Pancreas (tissue), 10 donors: ENCODE results near the gene IFI44L. TPM values are rescaled to one million over a fixed set of nuclear protein-coding genes. Genes with fewer than 3 reads are reported as not detected.

Source experiments
- ATAC-seq, 4 donors: fragments of 200-7000 bp; cut with Tn5 transposase; one replicate each; pipeline versions ENCODE4 v1.8.0 to v1.9.1; 2020; ENCODE audit warnings: mild to moderate bottlenecking in 4 of 4, moderate library complexity in 4 of 4
- DNase-seq, 6 donors: peaks; one replicate each; pipeline ENCODE4 v3.0.0-alpha.2; 2020
- FAIRE-seq: peaks from 2 replicates; lab custom pipeline; 2012; peaks lifted over from hg19 to GRCh38; lab: Jason Lieb, UNC
- H3K27ac ChIP-seq, 4 donors: fragments of 200-600 bp; sonication (generic); 1 replicate in 3 of 4; 2 replicates in 1 of 4; pipeline versions ENCODE4 v1.5.0 to v1.8.0; 2020
- H3K27me3 ChIP-seq, 4 donors: fragments of 200-600 bp; one replicate each; pipeline ENCODE4 v1.8.0; 2021
- H3K36me3 ChIP-seq, 3 donors: fragments of 200-600 bp; sonication (generic) in 1 of 3; one replicate each; pipeline versions ENCODE4 v1.5.0 to v1.8.0; 2020 to 2021
- H3K4me1 ChIP-seq, 3 donors: fragments of 200-600 bp; one replicate each; pipeline ENCODE4 v1.8.0; 2021
- H3K4me3 ChIP-seq, 4 donors: fragments of 200-600 bp; sonication (generic) in 2 of 4; one replicate each; pipeline versions ENCODE4 v1.5.0 to v1.8.0; 2020 to 2021
- H3K9me3 ChIP-seq, 4 donors: fragments of 200-600 bp; one replicate each; pipeline ENCODE4 v1.8.0; 2021
- CTCF ChIP-seq, 4 donors: fragments of 200-600 bp; sonication (generic) in 3 of 4; IDR thresholded peaks; one replicate each; pipeline versions ENCODE4 v1.5.0 to v1.8.0; 2021; ENCODE audit warnings: antibody characterized with exemption in 4 of 4
- WGBS, 2 donors: extraction: QIAGEN DNeasy Blood & Tissue Kit; methylation state at CpG; one replicate each; pipeline ENCODE4 v1.1.7; 2013; 5-methylcytosine and 5-hydroxymethylcytosine counted together
- intact Hi-C, 3 donors: fragments of 100-400 bp; cut with DNase I; formaldehyde crosslinking; loops; one replicate each; pipeline versions ENCODE4 v1.11.1 to v1.14.2; 2022
- polyA plus RNA-seq, 2 donors: library from polyadenylated mRNA; stranded (reverse); fragments of 200-250 nt; gene quantifications; one replicate each; pipeline ENCODE4 v1.2.3, GENCODE V29; 2013
- total RNA-seq, 6 donors: library from RNA; stranded (reverse); fragmentation: NEBNext Ultra II Directional in 4 of 6; extraction: Animal tissue kit (Norgen Biotek cat#: 25700) in 4 of 6; gene quantifications; one replicate each; pipeline versions ENCODE4 v1.2.1 to v1.2.4, GENCODE V29; 2021 to 2023
- donor health status: healthy with polysubstance abuse.
- donor health status: DM: no; HTN: no; CAD: no; lungs with moderate emphysema.
- donor health status: DM: no; HTN: no; CAD: no.
- donor health status: control.
- donor health status: control.
- donor health status: Bipolar disorder and iron deficiency.
- donor health status: DM: yes; HTN: yes; CAD: no.
- donor health status: DM: no; HTN: no; CAD: no.
- donor health status: DM: no; HTN: no; CAD: no.
- donor health status: DM: yes; HTN: yes; CAD: no.

IFI44L gene
- total and polyA plus RNA-seq, 8 donors: 0.38 to 3.9 (median 1.4) TPM

GRCh38 chr1:78681265-78681664 is 61.0 kb downstream of the IFI44L start:
- no peaks in the 10 kb centered on the region for H3K36me3 ChIP-seq
- H3K27me3 ChIP-seq: no peaks in the 10 kb centered on the region
- no peaks in the 10 kb centered on the region for H3K4me1 ChIP-seq
- FAIRE-seq (no peak), ATAC-seq (no peak), DNase-seq (no peak)
- no peak overlapping the region for H3K4me3 ChIP-seq
- no peak overlapping the region for H3K27ac ChIP-seq
- intact Hi-C loops: loop anchor here in 1 of 3 donors (10.0 kb wide), 1 partner anchor 536 kb away; no protein-coding TSS in a partner anchor
- TF ChIP-seq CTCF (IDR thresholded peaks at IDR 0.05): no peak
- H3K9me3 ChIP-seq: no peaks in the 10 kb centered on the region
- 43 to 55% methylated on average over 2 of the region's 2 CpGs for WGBS, 2 donors

GRCh38 chr1:78682496-78682895 is 62.2 kb downstream of the IFI44L start:
- Histone ChIP-seq H3K27me3 (no peaks in the 10 kb centered on the region), H3K4me3 (no peak overlapping the region), H3K27ac (no peak overlapping the region), H3K36me3 (no peaks in the 10 kb centered on the region), H3K4me1 (no peaks in the 10 kb centered on the region), H3K9me3 (no peaks in the 10 kb centered on the region)
- ATAC-seq (no peak), DNase-seq (no peak), FAIRE-seq (no peak)
- intact Hi-C loops: loop anchor here in 1 of 3 donors (10.0 kb wide), 1 partner anchor 538 kb away; no protein-coding TSS in a partner anchor
- no peak for TF ChIP-seq CTCF (IDR thresholded peaks at IDR 0.05)
- 50 to 53% methylated on average over 3 of the region's 3 CpGs for WGBS, 2 donors

GRCh38 chr1:78683079-78683478 is 62.8 kb downstream of the IFI44L start:
- FAIRE-seq (no peak), DNase-seq (no peak), ATAC-seq (no peak)
- H3K9me3 ChIP-seq: no peaks in the 10 kb centered on the region
- H3K4me3 ChIP-seq: no peak overlapping the region
- intact Hi-C loops: loop anchor here in 1 of 3 donors (10.0 kb wide), 1 partner anchor 538 kb away; no protein-coding TSS in a partner anchor
- no peak overlapping the region for H3K27ac ChIP-seq
- no peak for TF ChIP-seq CTCF (IDR thresholded peaks at IDR 0.05)
- H3K4me1 ChIP-seq: no peaks in the 10 kb centered on the region
- no peaks in the 10 kb centered on the region for H3K36me3 ChIP-seq
- no peaks in the 10 kb centered on the region for H3K27me3 ChIP-seq
- 30 to 40% methylated on average over 2 of the region's 2 CpGs for WGBS, 2 donors

- ATAC-seq (peak in 1 of 4 donors; percentile 42), DNase-seq (no peak), FAIRE-seq (no peak)
- no peak for TF ChIP-seq CTCF (IDR thresholded peaks at IDR 0.05)
- H3K4me1 ChIP-seq: no peaks in the 10 kb centered on the region
- no peaks in the 10 kb centered on the region for H3K27me3 ChIP-seq
- WGBS, 2 donors: 90 to 96% methylated on average over 1 of the region's 1 CpG
- intact Hi-C loops: loop anchor here in 1 of 3 donors (10.0 kb wide), 1 partner anchor 543 kb away; no protein-coding TSS in a partner anchor
- no peaks in the 10 kb centered on the region for H3K9me3 ChIP-seq
- no peak overlapping the region for H3K27ac ChIP-seq
- no peaks in the 10 kb centered on the region for H3K36me3 ChIP-seq
- H3K4me3 ChIP-seq: no peak overlapping the region
Observed at GRCh38 chr1:78687315-78687714, 67.1 kb downstream of the IFI44L start.

- Histone ChIP-seq H3K27me3 (no peaks in the 10 kb centered on the region), H3K4me3 (no peak overlapping the region), H3K9me3 (no peaks in the 10 kb centered on the region), H3K27ac (no peak overlapping the region), H3K4me1 (no peaks in the 10 kb centered on the region), H3K36me3 (no peaks in the 10 kb centered on the region)
- intact Hi-C loops: loop anchor here in 1 of 3 donors (10.0 kb wide), 1 partner anchor 543 kb away; no protein-coding TSS in a partner anchor
- ATAC-seq: no peak
- TF ChIP-seq CTCF (IDR thresholded peaks at IDR 0.05): no peak
- FAIRE-seq: no peak
- DNase-seq: no peak
- 67 to 76% methylated on average over 2 of the region's 2 CpGs for WGBS, 2 donors
Observed at GRCh38 chr1:78687914-78688313, 67.7 kb downstream of the IFI44L start.
